ENCODE results near the gene SAFB. TPM values are rescaled to one million over a fixed set of nuclear protein-coding genes. Genes with fewer than 3 reads are reported as not detected.

The SAFB gene
- total and polyA plus RNA-seq, 2 of the 13 experiments (the other 11 are each of a cell fraction or from before 2014, with no cell fraction given): 21.0 to 28.4 TPM

- TF ChIP-seq, protein P1, sequence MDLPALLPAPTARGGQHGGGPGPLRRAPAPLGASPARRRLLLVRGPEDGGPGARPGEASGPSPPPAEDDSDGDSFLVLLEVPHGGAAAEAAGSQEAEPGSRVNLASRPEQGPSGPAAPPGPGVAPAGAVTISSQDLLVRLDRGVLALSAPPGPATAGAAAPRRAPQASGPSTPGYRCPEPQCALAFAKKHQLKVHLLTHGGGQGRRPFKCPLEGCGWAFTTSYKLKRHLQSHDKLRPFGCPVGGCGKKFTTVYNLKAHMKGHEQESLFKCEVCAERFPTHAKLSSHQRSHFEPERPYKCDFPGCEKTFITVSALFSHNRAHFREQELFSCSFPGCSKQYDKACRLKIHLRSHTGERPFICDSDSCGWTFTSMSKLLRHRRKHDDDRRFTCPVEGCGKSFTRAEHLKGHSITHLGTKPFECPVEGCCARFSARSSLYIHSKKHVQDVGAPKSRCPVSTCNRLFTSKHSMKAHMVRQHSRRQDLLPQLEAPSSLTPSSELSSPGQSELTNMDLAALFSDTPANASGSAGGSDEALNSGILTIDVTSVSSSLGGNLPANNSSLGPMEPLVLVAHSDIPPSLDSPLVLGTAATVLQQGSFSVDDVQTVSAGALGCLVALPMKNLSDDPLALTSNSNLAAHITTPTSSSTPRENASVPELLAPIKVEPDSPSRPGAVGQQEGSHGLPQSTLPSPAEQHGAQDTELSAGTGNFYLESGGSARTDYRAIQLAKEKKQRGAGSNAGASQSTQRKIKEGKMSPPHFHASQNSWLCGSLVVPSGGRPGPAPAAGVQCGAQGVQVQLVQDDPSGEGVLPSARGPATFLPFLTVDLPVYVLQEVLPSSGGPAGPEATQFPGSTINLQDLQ (CRISPR knock-in tag; IDR thresholded peaks at IDR 0.05): no peak
- TF ChIP-seq ATM (IDR thresholded peaks at IDR 0.05; ENCODE audit: borderline replicate concordance) (no peak), ZNF430 (CRISPR knock-in tag; IDR thresholded peaks at IDR 0.05) (no peak), MAFF (IDR thresholded peaks at IDR 0.05; ENCODE audit: low read depth, low read length) (0 out of 2 replicates have a peak, but pooled peaks have one; percentile 1), ZNF230 (CRISPR knock-in tag; IDR thresholded peaks at IDR 0.05) (no peak), ZBTB42 (CRISPR knock-in tag; IDR thresholded peaks at IDR 0.05) (no peak), SATB2 (CRISPR knock-in tag; IDR thresholded peaks at IDR 0.05) (no peak), SALL2 (CRISPR knock-in tag; IDR thresholded peaks at IDR 0.05) (no peak; the same call in 1 of the 2 replicates), ZNF10 (CRISPR knock-in tag; IDR thresholded peaks at IDR 0.05; ENCODE audit: borderline replicate concordance, low read depth) (no peak), BRCA1 (CRISPR knock-in tag; IDR thresholded peaks at IDR 0.05) (no peak), CEBPG (CRISPR knock-in tag; IDR thresholded peaks at IDR 0.05) (0 out of 2 replicates have a peak, but pooled peaks have one; percentile 11), YEATS4 (CRISPR knock-in tag; IDR thresholded peaks at IDR 0.05; ENCODE audit: borderline replicate concordance) (no peak), BORCS8-MEF2B (CRISPR knock-in tag; IDR thresholded peaks at IDR 0.05) (no peak), MLXIP (CRISPR knock-in tag; IDR thresholded peaks at IDR 0.05; ENCODE audit: borderline replicate concordance) (no peak), PCBP1 (IDR thresholded peaks at IDR 0.05; ENCODE audit: borderline replicate concordance, low read depth, low read length) (no peak), ZC3H4 (CRISPR knock-in tag; IDR thresholded peaks at IDR 0.05; ENCODE audit: borderline replicate concordance) (no peak), HCFC1 (IDR thresholded peaks at IDR 0.05; ENCODE audit: low read depth, low read length) (peak; percentile 96), SAFB2 (CRISPR knock-in tag; IDR thresholded peaks at IDR 0.05; ENCODE audit: borderline replicate concordance, low read depth) (no peak), ISL2 (CRISPR knock-in tag; IDR thresholded peaks at IDR 0.05) (no peak; the same call in 1 of the 2 replicates)
- TF ChIP-seq, protein P2, sequence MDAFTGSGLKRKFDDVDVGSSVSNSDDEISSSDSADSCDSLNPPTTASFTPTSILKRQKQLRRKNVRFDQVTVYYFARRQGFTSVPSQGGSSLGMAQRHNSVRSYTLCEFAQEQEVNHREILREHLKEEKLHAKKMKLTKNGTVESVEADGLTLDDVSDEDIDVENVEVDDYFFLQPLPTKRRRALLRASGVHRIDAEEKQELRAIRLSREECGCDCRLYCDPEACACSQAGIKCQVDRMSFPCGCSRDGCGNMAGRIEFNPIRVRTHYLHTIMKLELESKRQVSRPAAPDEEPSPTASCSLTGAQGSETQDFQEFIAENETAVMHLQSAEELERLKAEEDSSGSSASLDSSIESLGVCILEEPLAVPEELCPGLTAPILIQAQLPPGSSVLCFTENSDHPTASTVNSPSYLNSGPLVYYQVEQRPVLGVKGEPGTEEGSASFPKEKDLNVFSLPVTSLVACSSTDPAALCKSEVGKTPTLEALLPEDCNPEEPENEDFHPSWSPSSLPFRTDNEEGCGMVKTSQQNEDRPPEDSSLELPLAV (CRISPR knock-in tag; conservative IDR thresholded peaks at IDR 0.05; ENCODE audit: low read depth): no peak
These were observed 57.8 kb downstream of the SAFB start, which contains the start of the genes HSD11B1L and MICOS13 (continued) for GRCh38 chr19:5680437-5681368.
